Measurements from ENCODE around the gene SIRPG.
"Not testable (repeated sequence)": the region's sequence is repeated elsewhere in the genome, so short reads cannot be mapped to it uniquely, and the experiment has no call there.

DNA sequence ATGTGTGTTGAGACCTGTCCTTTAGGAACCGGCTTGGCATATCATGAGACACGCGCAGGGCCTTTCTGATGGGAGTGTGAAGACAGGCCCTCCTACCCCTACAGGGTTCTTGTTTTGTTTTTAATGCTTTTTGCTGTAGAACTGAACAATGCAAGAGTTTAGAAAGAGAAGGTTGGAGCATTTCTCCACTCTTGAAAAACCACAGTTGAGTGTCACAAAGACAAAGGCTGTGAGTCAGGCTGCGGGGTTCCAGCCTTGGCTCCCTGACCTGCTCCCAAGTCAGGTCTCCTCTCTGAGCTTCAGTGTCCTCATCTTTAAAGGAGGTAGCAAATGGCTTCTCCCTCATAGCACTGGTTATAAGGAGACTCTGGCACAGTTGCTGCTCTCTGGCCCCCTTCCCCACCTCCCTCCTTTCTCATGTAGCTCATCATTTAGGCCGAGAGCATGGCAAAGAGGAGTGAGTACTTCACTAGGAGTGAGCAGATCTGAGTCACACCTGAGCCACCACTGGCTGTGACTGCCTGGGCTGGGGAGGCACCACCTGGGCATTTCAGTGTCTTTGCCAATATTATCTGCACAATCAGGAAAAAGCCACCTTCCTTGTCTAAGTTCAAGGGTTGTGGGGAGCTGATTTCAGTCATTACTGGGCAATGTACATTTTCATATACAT, 48.8 kb downstream of the SIRPG start:
- not testable (repeated sequence) for TF ChIP-seq KLF16 (tag by site-specific recombination; IDR thresholded peaks at IDR 0.05); HOXA7 (CRISPR knock-in tag; IDR thresholded peaks at IDR 0.05; ENCODE audit: borderline replicate concordance); RBAK (tag by site-specific recombination; IDR thresholded peaks at IDR 0.05); ZNF747 (tag by site-specific recombination; IDR thresholded peaks at IDR 0.05); TCF7L2 (IDR thresholded peaks at IDR 0.05; ENCODE audit: borderline replicate concordance, low read depth, low read length); YY1 (tag by site-specific recombination; IDR thresholded peaks at IDR 0.05)
- TF ChIP-seq, protein P1, sequence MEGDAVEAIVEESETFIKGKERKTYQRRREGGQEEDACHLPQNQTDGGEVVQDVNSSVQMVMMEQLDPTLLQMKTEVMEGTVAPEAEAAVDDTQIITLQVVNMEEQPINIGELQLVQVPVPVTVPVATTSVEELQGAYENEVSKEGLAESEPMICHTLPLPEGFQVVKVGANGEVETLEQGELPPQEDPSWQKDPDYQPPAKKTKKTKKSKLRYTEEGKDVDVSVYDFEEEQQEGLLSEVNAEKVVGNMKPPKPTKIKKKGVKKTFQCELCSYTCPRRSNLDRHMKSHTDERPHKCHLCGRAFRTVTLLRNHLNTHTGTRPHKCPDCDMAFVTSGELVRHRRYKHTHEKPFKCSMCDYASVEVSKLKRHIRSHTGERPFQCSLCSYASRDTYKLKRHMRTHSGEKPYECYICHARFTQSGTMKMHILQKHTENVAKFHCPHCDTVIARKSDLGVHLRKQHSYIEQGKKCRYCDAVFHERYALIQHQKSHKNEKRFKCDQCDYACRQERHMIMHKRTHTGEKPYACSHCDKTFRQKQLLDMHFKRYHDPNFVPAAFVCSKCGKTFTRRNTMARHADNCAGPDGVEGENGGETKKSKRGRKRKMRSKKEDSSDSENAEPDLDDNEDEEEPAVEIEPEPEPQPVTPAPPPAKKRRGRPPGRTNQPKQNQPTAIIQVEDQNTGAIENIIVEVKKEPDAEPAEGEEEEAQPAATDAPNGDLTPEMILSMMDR (tag by site-specific recombination; IDR thresholded peaks at IDR 0.05) = not testable (repeated sequence)
- TF ChIP-seq, protein P2, sequence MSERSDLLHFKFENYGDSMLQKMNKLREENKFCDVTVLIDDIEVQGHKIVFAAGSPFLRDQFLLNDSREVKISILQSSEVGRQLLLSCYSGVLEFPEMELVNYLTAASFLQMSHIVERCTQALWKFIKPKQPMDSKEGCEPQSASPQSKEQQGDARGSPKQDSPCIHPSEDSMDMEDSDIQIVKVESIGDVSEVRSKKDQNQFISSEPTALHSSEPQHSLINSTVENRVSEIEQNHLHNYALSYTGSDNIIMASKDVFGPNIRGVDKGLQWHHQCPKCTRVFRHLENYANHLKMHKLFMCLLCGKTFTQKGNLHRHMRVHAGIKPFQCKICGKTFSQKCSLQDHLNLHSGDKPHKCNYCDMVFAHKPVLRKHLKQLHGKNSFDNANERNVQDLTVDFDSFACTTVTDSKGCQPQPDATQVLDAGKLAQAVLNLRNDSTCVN (tag by site-specific recombination; optimal IDR thresholded peaks at IDR 0.05) = not testable (repeated sequence)
- TF ChIP-seq, protein P3, sequence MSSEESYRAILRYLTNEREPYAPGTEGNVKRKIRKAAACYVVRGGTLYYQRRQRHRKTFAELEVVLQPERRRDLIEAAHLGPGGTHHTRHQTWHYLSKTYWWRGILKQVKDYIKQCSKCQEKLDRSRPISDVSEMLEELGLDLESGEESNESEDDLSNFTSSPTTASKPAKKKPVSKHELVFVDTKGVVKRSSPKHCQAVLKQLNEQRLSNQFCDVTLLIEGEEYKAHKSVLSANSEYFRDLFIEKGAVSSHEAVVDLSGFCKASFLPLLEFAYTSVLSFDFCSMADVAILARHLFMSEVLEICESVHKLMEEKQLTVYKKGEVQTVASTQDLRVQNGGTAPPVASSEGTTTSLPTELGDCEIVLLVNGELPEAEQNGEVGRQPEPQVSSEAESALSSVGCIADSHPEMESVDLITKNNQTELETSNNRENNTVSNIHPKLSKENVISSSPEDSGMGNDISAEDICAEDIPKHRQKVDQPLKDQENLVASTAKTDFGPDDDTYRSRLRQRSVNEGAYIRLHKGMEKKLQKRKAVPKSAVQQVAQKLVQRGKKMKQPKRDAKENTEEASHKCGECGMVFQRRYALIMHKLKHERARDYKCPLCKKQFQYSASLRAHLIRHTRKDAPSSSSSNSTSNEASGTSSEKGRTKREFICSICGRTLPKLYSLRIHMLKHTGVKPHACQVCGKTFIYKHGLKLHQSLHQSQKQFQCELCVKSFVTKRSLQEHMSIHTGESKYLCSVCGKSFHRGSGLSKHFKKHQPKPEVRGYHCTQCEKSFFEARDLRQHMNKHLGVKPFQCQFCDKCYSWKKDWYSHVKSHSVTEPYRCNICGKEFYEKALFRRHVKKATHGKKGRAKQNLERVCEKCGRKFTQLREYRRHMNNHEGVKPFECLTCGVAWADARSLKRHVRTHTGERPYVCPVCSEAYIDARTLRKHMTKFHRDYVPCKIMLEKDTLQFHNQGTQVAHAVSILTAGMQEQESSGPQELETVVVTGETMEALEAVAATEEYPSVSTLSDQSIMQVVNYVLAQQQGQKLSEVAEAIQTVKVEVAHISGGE (tag by site-specific recombination; conservative IDR thresholded peaks at IDR 0.05; ENCODE audit: low read depth) = not testable (repeated sequence)
- TF ChIP-seq, protein P4, sequence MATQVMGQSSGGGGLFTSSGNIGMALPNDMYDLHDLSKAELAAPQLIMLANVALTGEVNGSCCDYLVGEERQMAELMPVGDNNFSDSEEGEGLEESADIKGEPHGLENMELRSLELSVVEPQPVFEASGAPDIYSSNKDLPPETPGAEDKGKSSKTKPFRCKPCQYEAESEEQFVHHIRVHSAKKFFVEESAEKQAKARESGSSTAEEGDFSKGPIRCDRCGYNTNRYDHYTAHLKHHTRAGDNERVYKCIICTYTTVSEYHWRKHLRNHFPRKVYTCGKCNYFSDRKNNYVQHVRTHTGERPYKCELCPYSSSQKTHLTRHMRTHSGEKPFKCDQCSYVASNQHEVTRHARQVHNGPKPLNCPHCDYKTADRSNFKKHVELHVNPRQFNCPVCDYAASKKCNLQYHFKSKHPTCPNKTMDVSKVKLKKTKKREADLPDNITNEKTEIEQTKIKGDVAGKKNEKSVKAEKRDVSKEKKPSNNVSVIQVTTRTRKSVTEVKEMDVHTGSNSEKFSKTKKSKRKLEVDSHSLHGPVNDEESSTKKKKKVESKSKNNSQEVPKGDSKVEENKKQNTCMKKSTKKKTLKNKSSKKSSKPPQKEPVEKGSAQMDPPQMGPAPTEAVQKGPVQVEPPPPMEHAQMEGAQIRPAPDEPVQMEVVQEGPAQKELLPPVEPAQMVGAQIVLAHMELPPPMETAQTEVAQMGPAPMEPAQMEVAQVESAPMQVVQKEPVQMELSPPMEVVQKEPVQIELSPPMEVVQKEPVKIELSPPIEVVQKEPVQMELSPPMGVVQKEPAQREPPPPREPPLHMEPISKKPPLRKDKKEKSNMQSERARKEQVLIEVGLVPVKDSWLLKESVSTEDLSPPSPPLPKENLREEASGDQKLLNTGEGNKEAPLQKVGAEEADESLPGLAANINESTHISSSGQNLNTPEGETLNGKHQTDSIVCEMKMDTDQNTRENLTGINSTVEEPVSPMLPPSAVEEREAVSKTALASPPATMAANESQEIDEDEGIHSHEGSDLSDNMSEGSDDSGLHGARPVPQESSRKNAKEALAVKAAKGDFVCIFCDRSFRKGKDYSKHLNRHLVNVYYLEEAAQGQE (tag by site-specific recombination; IDR thresholded peaks at IDR 0.05) = not testable (repeated sequence)
- TF ChIP-seq, protein P5, sequence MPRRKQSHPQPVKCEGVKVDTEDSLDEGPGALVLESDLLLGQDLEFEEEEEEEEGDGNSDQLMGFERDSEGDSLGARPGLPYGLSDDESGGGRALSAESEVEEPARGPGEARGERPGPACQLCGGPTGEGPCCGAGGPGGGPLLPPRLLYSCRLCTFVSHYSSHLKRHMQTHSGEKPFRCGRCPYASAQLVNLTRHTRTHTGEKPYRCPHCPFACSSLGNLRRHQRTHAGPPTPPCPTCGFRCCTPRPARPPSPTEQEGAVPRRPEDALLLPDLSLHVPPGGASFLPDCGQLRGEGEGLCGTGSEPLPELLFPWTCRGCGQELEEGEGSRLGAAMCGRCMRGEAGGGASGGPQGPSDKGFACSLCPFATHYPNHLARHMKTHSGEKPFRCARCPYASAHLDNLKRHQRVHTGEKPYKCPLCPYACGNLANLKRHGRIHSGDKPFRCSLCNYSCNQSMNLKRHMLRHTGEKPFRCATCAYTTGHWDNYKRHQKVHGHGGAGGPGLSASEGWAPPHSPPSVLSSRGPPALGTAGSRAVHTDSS (tag by site-specific recombination; IDR thresholded peaks at IDR 0.05) = not testable (repeated sequence)
- TF ChIP-seq, protein P6, sequence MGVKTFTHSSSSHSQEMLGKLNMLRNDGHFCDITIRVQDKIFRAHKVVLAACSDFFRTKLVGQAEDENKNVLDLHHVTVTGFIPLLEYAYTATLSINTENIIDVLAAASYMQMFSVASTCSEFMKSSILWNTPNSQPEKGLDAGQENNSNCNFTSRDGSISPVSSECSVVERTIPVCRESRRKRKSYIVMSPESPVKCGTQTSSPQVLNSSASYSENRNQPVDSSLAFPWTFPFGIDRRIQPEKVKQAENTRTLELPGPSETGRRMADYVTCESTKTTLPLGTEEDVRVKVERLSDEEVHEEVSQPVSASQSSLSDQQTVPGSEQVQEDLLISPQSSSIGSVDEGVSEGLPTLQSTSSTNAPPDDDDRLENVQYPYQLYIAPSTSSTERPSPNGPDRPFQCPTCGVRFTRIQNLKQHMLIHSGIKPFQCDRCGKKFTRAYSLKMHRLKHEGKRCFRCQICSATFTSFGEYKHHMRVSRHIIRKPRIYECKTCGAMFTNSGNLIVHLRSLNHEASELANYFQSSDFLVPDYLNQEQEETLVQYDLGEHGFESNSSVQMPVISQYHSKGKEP (tag by site-specific recombination; IDR thresholded peaks at IDR 0.05) = not testable (repeated sequence)
- TF ChIP-seq, protein P7, sequence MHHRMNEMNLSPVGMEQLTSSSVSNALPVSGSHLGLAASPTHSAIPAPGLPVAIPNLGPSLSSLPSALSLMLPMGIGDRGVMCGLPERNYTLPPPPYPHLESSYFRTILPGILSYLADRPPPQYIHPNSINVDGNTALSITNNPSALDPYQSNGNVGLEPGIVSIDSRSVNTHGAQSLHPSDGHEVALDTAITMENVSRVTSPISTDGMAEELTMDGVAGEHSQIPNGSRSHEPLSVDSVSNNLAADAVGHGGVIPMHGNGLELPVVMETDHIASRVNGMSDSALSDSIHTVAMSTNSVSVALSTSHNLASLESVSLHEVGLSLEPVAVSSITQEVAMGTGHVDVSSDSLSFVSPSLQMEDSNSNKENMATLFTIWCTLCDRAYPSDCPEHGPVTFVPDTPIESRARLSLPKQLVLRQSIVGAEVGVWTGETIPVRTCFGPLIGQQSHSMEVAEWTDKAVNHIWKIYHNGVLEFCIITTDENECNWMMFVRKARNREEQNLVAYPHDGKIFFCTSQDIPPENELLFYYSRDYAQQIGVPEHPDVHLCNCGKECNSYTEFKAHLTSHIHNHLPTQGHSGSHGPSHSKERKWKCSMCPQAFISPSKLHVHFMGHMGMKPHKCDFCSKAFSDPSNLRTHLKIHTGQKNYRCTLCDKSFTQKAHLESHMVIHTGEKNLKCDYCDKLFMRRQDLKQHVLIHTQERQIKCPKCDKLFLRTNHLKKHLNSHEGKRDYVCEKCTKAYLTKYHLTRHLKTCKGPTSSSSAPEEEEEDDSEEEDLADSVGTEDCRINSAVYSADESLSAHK (tag by site-specific recombination; IDR thresholded peaks at IDR 0.05) = not testable (repeated sequence)
